ENCODE data around the gene LARP4B. TPM values are rescaled to one million over a fixed set of nuclear protein-coding genes. Genes with fewer than 3 reads are reported as not detected.

The LARP4B gene
- total RNA-seq, result 10 to 100 TPM; 42.2 to 70.6 TPM

DNA sequence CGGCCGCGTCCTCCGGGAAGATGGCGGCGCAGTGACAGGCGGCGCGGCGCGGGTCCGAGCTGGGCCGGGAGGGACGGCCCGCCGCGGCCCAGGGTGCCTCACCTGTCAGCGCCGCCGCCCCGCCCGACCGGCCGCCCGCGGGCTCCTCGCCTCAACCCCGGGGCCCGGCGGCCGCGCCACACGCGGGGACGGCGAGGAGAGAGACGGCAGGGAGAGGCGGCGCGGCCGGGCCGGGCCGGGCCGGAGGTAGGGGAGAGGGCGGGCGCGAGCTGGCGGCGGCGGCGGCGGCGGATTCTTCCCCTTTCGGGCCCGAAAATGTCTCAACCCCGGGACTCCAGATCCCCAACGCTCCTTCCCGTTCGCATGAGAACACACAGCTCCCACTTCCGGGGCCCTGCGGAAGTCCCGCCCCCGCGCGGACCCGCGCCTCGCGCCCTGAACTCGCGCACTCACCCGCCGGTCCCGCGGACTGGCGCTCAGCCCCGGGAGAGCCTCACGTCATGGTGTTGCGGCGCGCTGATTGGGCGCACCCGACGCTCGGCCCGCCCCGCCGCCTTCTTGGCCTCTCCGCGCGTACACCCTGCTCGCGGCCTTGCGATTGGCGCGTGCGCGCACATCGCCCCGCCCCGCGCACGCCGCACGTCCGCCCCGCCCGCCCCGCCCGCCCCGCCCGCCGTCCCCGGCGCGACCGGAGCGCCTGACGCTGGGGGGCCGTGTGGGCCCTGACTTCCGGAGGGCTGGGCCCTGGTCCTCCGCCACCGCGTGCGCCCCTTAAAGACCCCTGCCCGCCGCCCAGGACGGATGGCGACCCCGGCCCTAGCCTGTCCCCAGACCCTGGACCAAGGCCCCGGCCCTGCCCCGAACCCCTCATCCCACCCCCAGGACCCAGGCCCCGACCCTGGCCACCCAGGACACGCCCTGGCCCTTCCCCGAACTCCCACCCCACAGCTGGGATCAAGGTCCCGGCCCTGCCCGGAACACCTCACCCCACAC is at the start of gene LARP4B:
Gene LARP4B (minus strand): TSS at position 380 of the 993 bp plus-strand sequence. CDS start 45,984 bp downstream, outside the sequence.
- peaks cover 25 to 35% of the 10 kb centered on the region in 2 donors for H3K4me1 ChIP-seq (ENCODE audit: control insufficient read depth in 1 of 2, low read depth in 2 of 2)
- no peaks in the 10 kb centered on the region for H3K9me3 ChIP-seq
- peak; percentile 76 for DNase-seq (ENCODE audit: low spot score)
- no peaks in the 10 kb centered on the region for H3K27me3 ChIP-seq (replicated peaks; ENCODE audit: insufficient read depth)
- peak within 1 kb of the TSS; percentile 88 for H3K4me3 ChIP-seq
- no peak for TF ChIP-seq CTCF (IDR thresholded peaks at IDR 0.05)
- H3K36me3 ChIP-seq, result no peaks in the 10 kb centered on the region
- H3K27ac ChIP-seq, result peak within 1 kb of the TSS; percentile 85 to 89
- peak; percentile 90 for ATAC-seq (ENCODE audit: insufficient number of reproducible peaks, low FRiP score, low read depth)

DNA sequence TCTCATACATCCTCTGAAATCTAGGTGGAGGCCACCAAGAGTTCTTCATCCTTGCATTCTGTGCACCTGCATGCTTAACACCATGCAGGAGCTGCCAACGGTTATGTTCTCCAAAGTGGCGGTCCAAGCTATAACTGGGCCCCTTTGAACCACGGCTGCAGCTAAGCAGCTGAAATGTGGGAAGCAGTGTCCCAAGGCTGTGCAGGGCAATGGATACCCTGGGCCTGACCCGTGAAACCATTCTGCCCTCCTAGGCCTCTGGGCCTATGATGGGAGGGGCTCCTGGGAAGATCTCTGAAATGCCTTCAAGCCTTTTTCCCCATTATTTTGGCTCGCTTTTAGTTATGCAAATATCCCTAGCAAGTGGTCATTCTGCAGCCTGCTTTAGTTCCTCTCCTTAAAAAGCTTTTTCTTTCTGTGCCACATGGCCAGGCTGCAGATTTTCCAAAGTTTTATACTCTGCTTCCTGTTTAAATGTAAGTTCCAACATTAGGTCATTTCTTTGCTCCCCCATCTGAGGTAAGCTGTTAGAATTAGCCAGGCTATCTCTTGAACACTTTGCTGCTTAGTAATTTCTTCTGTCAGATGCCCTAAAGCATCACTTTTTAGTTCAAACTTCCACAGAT is 49.1 kb upstream of the LARP4B start:
- Histone ChIP-seq H3K4me1 (ENCODE audit: control insufficient read depth in 1 of 2, low read depth in 2 of 2) (no peaks in the 10 kb centered on the region), H3K27ac (no peak overlapping the region), H3K36me3 (no peaks in the 10 kb centered on the region), H3K9me3 (peaks cover 16% of the 10 kb centered on the region), H3K4me3 (no peak overlapping the region), H3K27me3 (replicated peaks; ENCODE audit: insufficient read depth) (no peaks in the 10 kb centered on the region)
- DNase-seq (ENCODE audit: low spot score) (no peak), ATAC-seq (ENCODE audit: insufficient number of reproducible peaks, low FRiP score, low read depth) (no peak)
- no peak for TF ChIP-seq CTCF (IDR thresholded peaks at IDR 0.05)

DNA sequence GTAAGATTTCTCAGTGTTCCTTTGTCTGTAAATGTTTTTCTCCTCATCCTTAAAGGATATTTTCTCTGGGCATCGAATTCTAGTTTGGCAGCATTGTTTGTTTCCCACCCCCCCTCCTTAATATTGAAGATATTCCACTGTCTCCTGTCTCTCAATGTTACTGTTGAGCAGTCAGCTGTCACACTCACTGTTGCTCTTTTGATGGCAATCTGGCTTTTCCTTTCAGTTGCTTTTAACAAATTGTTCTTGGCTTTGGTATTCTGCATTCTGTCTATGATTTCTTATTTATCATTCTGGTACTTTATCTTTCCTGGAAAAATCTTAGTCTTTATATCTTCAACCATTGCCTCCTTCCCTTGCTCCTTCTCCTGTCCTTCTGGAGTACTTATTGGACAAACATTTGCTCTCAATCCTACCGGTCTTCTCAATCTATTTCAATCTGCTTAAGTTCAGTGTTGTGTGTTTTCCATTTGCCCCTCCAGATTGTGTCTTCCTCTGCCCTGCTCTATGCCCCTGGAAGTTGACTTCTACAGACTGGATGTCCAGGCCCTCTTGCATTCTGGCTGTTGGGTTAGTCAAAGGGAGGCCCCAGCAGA is 47.4 kb upstream of the LARP4B start:
- H3K27ac ChIP-seq, result no peak overlapping the region

GRCh38 chr10:976316-976715 is 44.8 kb upstream of the LARP4B start:
- TF ChIP-seq CTCF (IDR thresholded peaks at IDR 0.05), result no peak
- ATAC-seq (ENCODE audit: insufficient number of reproducible peaks, low FRiP score, low read depth), result no peak
- DNase-seq (ENCODE audit: low spot score), result no peak

More for the DNA sequence above, 47.4 kb upstream of the LARP4B start:
- no peak overlapping the region for H3K4me3 ChIP-seq
- DNase-seq (ENCODE audit: low spot score), result no peak
- H3K4me1 ChIP-seq (ENCODE audit: control insufficient read depth in 1 of 2, low read depth in 2 of 2), result no peaks in the 10 kb centered on the region
- no peak for TF ChIP-seq CTCF (IDR thresholded peaks at IDR 0.05)
- H3K36me3 ChIP-seq, result no peaks in the 10 kb centered on the region
- peaks cover 16% of the 10 kb centered on the region for H3K9me3 ChIP-seq
- H3K27me3 ChIP-seq (replicated peaks; ENCODE audit: insufficient read depth), result no peaks in the 10 kb centered on the region
- no peak for ATAC-seq (ENCODE audit: insufficient number of reproducible peaks, low FRiP score, low read depth)

DNA sequence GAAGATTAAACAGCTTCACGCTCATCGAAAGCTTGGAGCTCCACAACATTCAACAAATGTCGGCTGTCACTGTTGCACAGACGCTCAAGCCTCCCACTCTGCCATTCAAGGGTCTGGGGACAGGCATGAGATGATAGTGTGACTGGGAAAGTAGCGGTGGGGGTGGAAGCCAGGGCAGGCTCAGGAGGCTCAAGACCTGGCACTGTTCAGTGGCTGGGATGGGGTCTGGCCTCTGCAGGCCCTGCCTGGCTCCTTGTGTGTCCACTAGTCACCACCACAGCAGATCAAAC is 43.2 kb upstream of the LARP4B start:
- no peak overlapping the region for H3K27ac ChIP-seq
- no peak for DNase-seq (ENCODE audit: low spot score)
- no peaks in the 10 kb centered on the region for H3K36me3 ChIP-seq
- ATAC-seq (ENCODE audit: insufficient number of reproducible peaks, low FRiP score, low read depth), result no peak
- H3K4me1 ChIP-seq (ENCODE audit: control insufficient read depth in 1 of 2, low read depth in 2 of 2), result peaks cover 5 to 9% of the 10 kb centered on the region in 2 donors
- H3K9me3 ChIP-seq, result peaks cover 10% of the 10 kb centered on the region
- no peaks in the 10 kb centered on the region for H3K27me3 ChIP-seq (replicated peaks; ENCODE audit: insufficient read depth)
- no peak overlapping the region for H3K4me3 ChIP-seq
- no peak for TF ChIP-seq CTCF (IDR thresholded peaks at IDR 0.05)

More at GRCh38 chr10:976316-976715, 44.8 kb upstream of the LARP4B start:
- H3K27ac ChIP-seq, result no peak overlapping the region
- peaks cover 16% of the 10 kb centered on the region for H3K9me3 ChIP-seq
- no peaks in the 10 kb centered on the region for H3K27me3 ChIP-seq (replicated peaks; ENCODE audit: insufficient read depth)
- H3K4me3 ChIP-seq, result no peak overlapping the region
- no peaks in the 10 kb centered on the region for H3K4me1 ChIP-seq (ENCODE audit: control insufficient read depth in 1 of 2, low read depth in 2 of 2)
- no peaks in the 10 kb centered on the region for H3K36me3 ChIP-seq

All from thoracic aorta (tissue), 2 donors.